G401.6 (cell line): ENCODE measurements around the gene FBXO36.

Experiments used
- FAIRE-seq: peaks from 2 replicates; lab custom pipeline; 2012; peaks lifted over from hg19 to GRCh38; lab: Jason Lieb, UNC

Gene FBXO36

DNA sequence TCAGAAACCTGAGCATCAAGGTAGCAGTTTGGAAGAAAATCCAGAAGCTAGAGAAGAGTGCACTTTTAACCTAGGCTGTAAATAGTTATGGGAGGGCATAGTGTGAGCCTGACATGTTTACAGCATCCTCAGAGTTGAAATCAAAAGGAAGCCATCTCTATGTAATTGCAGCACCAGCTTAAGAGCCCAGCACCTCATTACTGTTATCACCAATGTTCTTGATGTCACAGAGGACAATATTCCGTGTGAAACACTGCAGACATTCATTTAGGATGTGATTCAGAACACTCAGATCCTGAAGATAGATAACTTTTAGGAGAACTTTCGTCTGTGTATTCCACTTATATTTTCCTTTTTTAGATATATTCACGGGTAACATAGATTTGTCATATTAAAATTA lies 48.1 kb downstream of the FBXO36 start:
- no peak for FAIRE-seq

DNA sequence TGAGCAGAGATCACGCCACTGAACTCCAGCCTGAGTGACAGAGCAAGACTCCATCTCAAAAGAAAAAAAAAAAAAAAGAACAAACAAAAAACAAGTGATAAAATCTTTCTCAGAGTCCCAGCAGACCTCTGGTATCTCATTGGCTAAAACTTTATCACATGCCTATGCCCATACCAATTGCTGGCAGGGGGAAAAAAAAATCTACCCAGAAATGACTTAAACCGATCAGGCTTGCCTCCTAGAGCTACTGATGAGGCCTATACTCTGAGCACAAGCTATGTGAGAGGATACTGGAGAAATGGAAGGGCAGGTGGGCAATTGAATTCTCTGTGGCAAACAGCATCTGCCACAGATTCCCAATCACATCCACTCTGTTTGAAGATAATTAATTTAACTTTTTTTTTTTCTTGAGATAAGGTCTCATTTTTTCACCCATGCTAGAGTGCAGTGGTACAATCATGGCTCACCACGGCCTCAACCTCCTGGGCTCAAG lies 49.0 kb downstream of the FBXO36 start:
- FAIRE-seq, result no peak

DNA sequence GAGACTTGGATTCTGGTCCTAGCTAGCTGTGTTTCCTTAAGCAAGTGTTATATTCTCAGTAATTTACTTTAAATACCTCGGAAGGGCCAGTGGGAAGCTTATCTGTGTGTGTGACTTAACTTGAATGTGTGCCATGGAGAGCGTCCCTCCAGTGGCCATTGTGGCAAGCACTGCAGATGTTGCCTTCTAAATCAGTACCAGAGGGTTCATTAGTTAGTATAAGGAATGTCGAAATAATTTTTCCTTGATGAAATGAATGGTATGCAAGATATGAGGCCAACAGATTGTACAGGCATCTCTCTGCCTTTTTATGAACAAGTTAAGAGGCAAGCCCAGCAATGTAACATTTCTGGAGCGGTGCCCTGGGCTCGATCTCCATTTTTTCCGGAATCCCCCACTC lies 52.0 kb downstream of the FBXO36 start:
- FAIRE-seq, result no peak

DNA sequence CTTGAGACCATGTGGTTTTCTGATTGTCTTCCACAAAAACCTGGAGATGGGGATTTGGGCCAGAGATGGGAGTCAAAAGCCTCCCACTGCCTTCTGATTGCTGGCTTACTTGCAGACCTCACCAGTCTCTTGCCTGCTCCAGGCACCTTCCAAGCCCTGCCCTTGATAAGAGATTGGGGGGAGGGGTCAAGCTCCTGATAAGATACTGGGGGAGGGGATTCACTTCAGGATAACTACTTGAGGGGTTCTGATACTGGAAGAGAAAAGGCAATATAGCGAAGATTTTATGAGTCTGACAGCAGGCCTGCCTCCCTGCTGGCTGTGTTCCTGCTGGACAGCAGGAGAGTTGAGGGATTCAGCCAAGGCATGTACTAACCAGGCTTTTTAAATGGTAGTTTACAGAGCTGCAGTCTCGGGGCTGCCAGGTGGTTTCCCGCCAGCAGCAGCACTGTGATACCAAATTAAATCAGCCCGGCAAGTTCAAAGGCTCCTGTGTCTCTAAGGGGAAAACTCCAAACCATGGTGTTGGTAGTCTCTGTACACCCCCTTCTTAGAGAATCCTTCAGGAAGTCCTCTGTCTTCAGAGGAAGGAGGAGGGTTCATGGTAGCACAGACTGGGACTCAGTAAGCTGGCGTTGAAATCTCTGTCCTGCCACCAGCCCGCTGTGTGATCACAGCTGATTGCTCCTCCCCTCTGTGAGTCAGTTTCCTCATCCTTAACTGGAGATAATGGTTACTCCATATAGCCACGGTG lies 58.3 kb downstream of the FBXO36 start:
- FAIRE-seq, result no peak

DNA sequence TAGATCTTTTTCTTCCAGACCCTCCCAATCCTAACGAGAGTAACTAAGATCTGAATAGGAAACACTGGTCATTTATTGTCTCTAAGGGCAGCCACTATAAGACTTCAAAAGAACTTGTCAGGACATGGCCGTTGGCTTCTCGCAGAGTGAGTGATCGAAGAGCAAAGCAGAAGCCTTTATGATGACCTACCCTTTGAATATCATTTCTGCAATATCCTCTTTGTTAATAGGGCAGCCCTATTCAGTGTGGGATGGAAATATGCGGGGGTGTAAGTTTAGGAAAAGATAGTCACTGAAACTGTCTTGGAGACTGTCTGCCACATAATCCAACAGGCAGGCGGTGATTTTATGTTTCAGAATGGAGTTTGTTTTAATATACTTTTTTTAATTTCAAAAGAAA lies 70.9 kb downstream of the FBXO36 start:
- FAIRE-seq, result no peak

DNA sequence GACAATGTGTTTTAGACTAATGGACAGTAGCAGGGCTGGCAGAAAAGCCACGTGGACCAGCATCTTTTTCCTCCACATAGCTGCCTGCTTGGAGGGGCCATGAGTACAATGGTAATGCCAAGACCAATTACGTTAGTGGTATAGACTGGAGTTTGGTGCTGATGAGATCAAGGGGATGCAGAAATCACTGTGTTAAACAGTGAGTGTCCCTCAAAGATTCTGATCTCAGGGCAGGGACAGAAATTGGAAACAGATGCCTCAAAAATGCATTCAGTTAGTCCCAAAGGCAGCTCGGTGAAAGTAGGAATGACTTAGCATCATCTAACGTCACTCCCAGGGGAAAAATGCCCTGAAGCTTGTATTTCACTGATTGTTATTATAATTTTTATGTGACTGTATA lies 74.0 kb downstream of the FBXO36 start:
- FAIRE-seq, result no peak

DNA sequence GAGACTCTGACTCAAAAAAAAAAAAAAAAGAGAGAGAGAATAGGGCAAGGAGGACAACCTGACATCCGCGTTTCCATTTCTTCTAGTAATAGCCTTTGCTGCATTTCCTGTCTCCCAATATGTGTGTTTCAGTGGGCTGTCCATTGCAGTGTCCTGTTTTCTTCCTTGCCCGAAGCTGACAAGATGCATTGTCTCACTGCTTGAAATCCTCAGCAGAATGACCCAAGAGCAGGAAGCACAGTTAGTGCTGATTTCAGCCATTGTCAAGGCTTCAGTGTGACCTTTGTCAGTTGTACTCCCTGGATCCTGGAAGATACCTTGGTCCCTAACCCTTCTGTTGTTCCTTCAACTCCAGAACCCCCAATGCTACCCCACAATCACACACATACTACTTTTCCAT lies 75.3 kb downstream of the FBXO36 start:
- FAIRE-seq, result no peak

DNA sequence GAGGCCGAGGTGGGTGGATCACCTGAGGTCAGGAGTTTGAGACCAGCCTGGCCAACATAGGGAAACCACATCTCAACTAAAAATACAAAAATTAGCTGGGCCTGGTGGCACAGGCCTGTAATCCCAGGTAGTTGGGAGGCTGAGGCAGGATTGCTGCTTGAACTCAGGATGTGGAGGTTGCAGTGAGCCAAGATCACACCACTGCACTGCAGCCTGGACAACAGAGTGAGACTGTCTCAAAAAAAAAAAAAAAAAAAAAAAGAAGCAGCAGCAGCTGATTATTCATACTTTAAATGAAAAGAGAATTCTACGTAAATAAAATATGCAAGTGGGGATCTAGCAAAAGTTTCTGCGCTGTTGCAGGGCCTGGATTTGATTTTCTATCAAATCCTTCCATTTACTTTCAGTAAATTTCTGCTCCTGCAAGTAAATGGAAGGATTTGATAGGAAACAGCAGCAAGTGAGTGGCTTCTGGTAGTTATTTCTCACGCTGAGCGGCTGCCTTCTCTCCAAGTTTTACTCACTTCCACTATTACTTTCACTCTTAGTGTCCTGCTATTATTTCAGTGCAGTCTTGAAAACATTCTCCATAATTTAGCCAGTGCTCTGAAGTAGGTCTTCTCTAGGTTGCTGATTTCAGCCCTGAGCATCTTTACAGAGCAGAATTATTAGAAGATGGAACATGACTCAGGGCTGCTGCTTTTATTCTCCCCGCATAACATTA lies 78.0 kb downstream of the FBXO36 start:
- no peak for FAIRE-seq

DNA sequence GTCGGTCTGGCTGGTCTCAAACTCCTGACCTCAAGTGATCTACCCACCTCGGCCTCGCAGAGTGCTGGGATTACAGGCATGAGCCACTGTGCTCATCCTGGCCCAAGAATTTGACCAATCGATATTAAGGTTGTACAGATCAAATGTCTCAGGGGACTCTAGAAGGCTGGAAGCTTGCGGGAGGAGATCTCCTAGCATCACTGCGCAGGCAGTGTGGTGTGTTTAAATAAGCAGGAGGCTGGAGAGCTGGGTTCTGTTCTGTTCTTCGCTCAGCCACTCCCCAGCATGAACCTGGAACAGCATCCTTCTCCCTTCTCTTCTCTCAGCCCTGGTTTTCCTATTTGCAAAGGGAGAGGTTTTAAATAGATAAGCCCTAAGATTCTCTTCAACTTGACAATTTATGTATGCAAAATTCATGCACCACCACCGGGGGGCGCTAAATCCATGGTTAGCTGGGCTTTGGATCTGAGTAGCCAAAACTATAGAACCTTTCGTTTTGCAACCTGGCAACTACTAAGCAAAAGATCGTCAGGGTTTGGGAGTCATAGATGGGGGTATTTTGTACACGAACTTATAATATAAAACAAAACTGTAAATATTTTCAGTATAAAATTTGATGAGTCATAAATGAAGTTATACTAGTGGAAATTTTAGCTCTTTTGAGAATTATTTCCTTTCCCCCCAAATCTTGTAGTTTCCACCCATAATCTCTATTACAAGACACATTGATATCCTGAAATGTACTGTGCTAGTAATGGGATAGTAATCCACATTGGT lies 85.8 kb downstream of the FBXO36 start:
- FAIRE-seq, result peak; percentile 83

DNA sequence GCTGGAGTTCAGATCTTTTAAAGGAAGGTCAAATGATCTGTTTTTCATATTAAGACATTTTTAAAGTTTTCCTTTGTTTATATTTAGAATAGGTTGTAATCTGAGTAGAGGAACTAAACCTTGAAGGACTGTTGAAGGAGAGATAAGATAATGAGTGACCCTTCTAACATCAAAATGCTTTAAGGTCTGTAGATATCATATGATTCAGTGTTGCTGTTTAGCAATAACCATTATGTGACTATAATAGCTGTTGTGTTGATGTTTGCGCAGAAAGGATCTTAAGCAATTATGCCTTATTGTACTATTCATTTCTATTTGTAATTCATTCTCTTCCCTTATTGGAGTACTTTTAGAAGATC lies 86.4 kb downstream of the FBXO36 start:
- no peak for FAIRE-seq

DNA sequence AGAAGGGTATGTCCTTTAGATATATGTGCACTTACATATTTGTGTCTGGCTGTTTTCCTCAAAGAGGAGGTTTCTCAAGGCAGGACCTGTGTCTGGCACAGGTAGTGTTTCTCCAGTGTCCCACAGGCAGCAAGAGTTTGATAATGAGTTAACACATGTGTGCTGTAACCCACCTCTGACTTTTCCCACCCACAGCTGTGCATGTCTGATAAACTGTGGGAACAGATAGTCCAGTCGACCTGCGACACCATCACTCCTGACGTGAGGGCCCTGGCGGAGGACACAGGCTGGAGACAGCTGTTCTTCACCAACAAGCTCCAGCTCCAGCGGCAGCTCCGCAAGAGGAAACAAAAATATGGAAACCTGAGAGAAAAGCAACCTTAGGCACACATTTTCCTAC lies 88.2 kb downstream of the FBXO36 start:
- no peak for FAIRE-seq

DNA sequence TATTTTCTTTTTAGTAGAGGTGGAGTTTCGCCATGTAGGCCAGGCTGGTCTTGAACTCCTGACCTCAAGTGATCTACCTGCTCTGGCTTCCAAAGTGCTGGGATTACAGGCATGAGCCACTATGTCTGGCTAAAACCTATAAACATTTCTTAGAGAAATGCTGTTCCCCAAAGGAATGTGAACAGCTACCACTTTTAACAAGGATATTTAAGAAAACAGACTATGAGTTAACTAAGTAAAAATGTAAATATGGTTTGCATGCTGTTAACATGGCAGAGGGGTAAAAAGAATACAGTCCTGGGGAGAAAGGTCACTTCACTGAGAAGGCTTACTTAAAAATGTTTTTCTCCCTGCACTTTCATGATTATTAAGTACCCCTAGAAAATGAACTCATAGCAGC lies 89.3 kb downstream of the FBXO36 start:
- FAIRE-seq, result no peak

DNA sequence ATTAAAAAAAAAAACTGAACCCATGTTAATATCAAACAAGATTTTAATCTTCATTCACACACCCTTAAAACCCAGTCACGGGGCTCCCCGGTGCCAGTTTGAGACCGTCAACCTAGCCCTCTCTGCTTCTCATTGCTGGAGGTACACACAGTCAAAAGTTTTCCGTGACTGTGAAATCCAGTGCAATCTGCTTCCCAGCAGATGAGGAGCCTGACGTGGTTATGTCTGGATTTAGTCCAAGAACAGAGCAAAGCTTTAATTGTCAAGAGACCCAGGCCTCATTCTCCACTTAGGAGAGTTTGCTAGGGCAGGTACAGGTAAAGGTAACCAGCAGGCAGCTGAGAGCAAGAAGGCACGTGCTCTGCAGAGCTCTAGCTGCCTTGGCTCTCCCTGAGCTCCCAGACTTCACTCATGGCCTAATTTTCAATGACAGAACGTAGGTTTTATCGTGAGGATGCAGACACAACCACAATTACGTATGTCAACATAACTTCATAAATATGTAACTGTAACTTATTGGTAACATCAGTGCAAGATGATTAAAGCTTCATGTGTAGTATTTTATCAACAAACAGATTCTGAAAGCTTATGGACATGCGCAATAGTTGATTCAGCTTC lies 90.1 kb downstream of the FBXO36 start:
- FAIRE-seq, result no peak

DNA sequence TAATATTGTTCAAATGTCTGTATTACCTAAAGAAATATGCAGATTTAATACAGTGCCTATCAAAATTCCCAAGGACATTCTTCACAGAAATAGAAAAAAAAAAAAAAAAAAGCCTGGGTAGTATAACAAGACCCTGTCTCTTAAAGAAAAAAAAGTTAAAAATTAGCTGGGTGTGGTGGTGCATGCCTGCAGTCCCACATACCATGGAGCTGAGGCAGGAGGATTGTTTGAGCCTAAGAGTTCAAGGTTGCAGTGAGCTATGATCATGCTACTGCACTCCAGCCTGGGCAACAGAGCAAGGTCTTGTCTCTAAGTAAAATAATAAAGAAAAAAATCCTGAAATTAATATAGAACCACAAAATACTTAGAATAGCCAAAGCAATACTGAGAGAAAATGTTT lies 94.5 kb downstream of the FBXO36 start:
- no peak for FAIRE-seq

DNA sequence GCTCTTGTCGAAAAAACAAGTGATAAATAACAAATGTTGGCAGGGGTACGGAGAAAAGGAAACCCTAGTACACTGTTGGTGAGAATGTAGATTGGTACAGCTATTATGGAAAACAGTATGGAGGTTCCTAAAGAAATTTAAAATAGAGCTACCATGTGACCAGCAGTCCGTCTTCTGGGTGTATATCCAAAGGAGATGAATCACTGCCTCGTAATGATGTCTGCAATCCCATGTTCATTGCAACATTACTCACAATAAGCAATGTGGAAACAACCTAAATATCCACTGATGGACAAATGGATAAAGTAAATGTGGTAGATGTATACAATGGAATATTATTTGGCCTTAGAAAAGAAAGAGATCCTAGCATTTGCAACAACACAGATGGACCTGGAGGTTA lies 95.8 kb downstream of the FBXO36 start:
- no peak for FAIRE-seq

DNA sequence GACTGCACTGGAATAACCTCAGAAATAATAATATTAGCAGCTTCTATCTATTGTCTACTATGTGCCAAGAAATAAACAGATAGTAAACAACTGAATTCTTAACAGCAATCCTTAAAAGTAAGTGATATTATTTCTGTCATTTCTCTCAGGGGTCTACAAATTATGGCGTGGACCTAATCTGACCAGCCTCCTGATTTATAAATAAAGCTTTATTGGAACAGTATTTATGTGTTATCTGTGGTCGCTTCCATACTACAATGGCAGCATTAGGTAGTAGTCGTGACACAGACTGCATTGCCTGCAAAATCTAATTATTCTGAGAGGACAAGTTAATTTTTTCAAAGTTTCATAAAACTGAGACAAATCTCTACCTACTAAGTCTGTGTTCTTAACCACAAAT lies 97.4 kb downstream of the FBXO36 start:
- FAIRE-seq, result no peak

DNA sequence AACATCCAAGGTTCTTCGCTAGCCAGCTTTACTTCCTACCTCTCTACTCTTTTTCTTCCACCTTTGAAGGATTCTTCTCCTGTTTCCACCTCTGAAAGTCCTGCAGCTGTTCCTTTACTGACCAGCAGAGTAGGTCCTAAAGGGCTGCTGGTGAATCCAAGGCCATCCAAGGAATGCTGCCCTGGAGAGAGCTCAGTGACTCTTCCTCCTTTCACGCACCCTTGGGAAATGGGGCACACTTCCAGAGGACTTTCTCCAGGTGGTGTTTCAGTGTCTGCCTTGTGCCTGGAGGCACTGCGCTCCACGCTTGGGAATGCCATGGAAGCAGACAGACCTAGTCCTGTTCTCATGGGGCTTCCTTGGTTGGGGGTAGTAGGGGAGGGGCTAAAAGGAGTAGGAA lies 101.0 kb downstream of the FBXO36 start:
- FAIRE-seq, result no peak

DNA sequence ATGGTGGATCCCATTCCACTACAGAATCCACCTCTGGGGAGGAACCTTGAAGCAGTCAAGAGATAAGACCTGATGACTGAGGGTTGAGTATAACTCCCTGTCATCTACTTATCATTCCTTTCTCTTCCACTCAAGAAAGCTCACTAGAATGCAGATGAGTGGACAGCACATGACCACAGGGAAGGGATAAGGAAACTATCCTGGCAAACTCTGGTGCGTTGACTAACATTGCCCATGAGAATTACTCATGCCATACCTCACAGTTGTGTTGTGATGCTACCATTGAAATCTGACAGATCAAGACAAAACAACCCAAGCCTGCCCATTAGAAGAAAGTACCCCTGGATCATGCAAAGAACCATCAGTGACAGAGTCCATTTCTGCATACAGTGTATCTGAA lies 119.9 kb downstream of the FBXO36 start:
- FAIRE-seq, result no peak

DNA sequence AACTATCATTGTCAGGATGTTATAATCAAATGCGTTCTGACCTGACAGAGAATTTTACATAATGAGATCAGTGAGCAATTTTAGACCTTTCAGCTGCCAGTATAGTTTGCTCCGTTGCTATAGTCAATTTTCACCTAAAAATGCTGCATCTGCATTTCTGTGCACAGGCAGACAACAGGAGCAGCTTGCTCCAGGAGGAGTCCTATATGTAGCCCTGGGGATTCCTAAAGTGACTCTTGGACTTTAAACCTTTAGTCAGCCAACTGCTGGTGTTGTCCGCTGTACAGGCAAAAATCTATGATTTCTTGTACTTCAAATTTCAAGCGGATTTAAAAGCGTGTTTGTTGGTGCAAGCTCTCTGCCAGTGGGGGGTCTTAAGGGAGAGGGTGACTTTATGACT lies 120.7 kb downstream of the FBXO36 start:
- no peak for FAIRE-seq

DNA sequence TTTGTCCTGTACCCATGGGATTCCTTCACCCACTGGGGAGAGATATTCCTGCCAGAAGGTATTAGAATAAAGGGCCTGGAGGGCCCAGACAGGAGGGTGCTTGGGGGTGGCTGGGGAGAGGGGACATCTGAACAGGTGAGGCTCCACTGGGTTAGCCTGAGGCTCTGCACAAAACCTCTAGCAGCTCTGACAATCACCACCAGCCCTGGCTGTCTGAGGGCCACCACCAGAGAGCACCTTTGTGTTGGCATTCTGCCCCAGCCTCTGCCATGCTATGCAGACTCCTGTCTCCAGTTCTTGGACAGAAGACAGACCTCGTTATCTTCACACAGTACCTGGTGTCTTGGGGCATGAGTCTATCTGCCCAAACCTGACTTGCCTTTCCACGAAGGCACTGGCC lies 121.2 kb downstream of the FBXO36 start:
- FAIRE-seq, result no peak

DNA sequence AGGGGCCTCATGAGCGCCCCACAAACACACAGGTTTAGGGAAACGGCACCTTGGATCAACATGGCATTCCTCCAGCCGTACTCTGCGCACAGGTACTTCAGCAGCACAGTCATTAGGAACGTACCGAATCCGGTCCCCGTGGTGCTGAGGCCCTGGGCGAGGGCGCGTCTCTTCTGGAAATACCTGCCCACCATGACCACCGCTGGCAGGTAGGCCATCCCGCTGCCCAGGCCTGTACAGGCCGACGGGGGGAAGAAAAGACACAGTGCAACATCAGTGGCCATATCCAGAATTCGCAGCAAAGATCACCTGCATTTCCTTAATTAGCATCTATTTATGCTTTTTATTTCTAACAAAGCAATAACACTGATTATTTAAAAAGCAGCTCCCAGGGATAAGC lies 124.2 kb downstream of the FBXO36 start:
- FAIRE-seq, result no peak

DNA sequence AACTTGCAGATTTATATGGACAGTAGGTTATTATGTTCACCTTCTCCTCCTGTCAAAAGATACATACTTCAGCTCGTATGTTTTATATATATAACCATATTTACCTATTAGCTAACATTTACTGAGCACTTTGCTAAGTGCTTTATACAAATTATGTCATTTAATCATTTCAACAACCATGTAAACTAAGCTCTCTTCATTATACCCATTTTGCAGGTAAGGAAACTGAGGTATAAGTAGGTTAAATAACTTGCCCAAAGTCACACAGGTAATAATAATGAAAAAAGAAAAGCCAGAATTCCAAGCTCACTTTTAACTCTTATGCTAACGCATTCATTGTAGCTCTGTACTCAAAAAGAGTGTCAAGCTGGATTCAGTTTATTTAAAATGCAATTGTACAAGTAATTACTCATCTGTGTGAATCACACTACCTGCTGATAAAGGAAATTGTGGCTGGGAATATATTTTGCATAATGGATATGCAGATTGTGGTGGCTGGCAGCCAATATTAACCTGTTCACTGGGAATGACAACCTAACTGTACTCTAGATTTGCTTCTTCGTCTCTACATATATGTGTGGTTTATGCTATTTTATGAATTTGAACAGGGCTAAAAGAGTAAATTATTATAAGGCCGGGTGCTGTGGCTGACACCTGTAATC lies 125.8 kb downstream of the FBXO36 start:
- no peak for FAIRE-seq
